HEK293 (cell line): ENCODE data around the gene RNF224.

ENCODE experiments used
- CTCF ChIA-PET: fragments of 350-600 bp; formaldehyde crosslinking; extraction: SDS; loops from one replicate; lab custom pipeline; 2021; ENCODE audit warnings: antibody characterized with exemption; lab: Yijun Ruan, JAX
- POLR2A ChIA-PET: fragments of 300-600 bp; formaldehyde crosslinking; extraction: SDS; loops from one replicate; lab custom pipeline; 2020; ENCODE audit warnings: antibody characterized with exemption, inconsistent platforms; lab: Yijun Ruan, JAX
- H3K27ac ChIP-seq: fragments of 200-500 bp; sonication (Bioruptor generic); 2 replicates; pipeline ENCODE4 v1.5.1; 2014; ENCODE audit warnings: low read depth, low read length, control low read depth, inconsistent platforms; ENCODE audit errors: extremely low read depth
- H3K36me3 ChIP-seq, 2 experiments: fragments of 200-500 bp in 1 of 2; sonication (Bioruptor generic) in 1 of 2; 1 replicate in 1 of 2; 2 replicates in 1 of 2; pipeline ENCODE4 v1.5.1; 2014 to 2017; ENCODE audit warnings: inconsistent platforms in 2 of 2, low read length in 2 of 2; ENCODE audit not compliant: control insufficient read depth in 2 of 2, insufficient read depth in 1 of 2
- H3K4me1 ChIP-seq: fragments of 200-500 bp; sonication (Bioruptor generic); 2 replicates; pipeline ENCODE4 v1.5.1; 2014; ENCODE audit warnings: mild to moderate bottlenecking, low read length, inconsistent platforms; ENCODE audit not compliant: control insufficient read depth, insufficient read depth
- H3K4me3 ChIP-seq: 2 replicates; pipeline ENCODE4 v1.5.1; 2011; ENCODE audit warnings: low read depth, mild to moderate bottlenecking, control low read depth, low read length, moderate library complexity
- H3K9me3 ChIP-seq: fragments of 200-500 bp; sonication (Bioruptor generic); 2 replicates; pipeline ENCODE4 v1.5.1; 2014; ENCODE audit warnings: low read depth, low read length, inconsistent platforms; ENCODE audit not compliant: control insufficient read depth, insufficient read depth
- FEZF1 ChIP-seq: fragments of 450-650 bp; formaldehyde crosslinking; IDR thresholded peaks from 2 replicates; pipeline ENCODE4 v1.5.1; 2016; ENCODE audit warnings: missing biosample characterization, missing genetic modification characterization
- GLI4 ChIP-seq: fragments of 450-650 bp; formaldehyde crosslinking; IDR thresholded peaks from 2 replicates; pipeline ENCODE4 v1.5.1; 2016; ENCODE audit warnings: missing biosample characterization, missing genetic modification characterization
- HOXD13 ChIP-seq: sonication (generic); formaldehyde crosslinking; IDR thresholded peaks from 2 replicates; pipeline ENCODE4 v1.8.0; 2022; ENCODE audit warnings: missing genetic modification reagents, borderline replicate concordance
- KLF1 ChIP-seq: fragments of 450-650 bp; formaldehyde crosslinking; IDR thresholded peaks from 2 replicates; pipeline ENCODE4 v1.5.1; 2016; ENCODE audit warnings: missing biosample characterization, missing genetic modification characterization
- KLF10 ChIP-seq: fragments of 450-650 bp; IDR thresholded peaks from 2 replicates; pipeline ENCODE4 v1.5.1; 2018; ENCODE audit warnings: missing biosample characterization, mild to moderate bottlenecking, missing genetic modification characterization
- KLF9 ChIP-seq: fragments of 450-650 bp; formaldehyde crosslinking; IDR thresholded peaks from 2 replicates; pipeline ENCODE4 v1.5.1; 2016; ENCODE audit warnings: missing biosample characterization, missing genetic modification characterization, low read depth
- SCRT2 ChIP-seq: fragments of 450-650 bp; formaldehyde crosslinking; IDR thresholded peaks from 2 replicates; pipeline ENCODE4 v1.5.1; 2016; ENCODE audit warnings: missing biosample characterization, missing genetic modification characterization
- WT1 ChIP-seq: fragments of 450-650 bp; formaldehyde crosslinking; IDR thresholded peaks from 2 replicates; pipeline ENCODE4 v1.5.1; 2016; ENCODE audit warnings: missing biosample characterization, missing genetic modification characterization
- ZBTB17 ChIP-seq: fragments of 450-650 bp; formaldehyde crosslinking; IDR thresholded peaks from 2 replicates; pipeline ENCODE4 v1.5.1; 2016; ENCODE audit warnings: missing biosample characterization, missing genetic modification characterization
- ZFHX2 ChIP-seq: fragments of 450-650 bp; formaldehyde crosslinking; conservative IDR thresholded peaks from 2 replicates; pipeline ENCODE4 v1.5.1; 2016; ENCODE audit warnings: missing biosample characterization, missing genetic modification characterization
- ZIC2 ChIP-seq: fragments of 450-650 bp; formaldehyde crosslinking; IDR thresholded peaks from 2 replicates; pipeline ENCODE4 v1.5.1; 2016; ENCODE audit warnings: missing biosample characterization, missing genetic modification characterization
- ZNF112 ChIP-seq: fragments of 450-650 bp; formaldehyde crosslinking; IDR thresholded peaks from 2 replicates; pipeline ENCODE4 v1.5.0; 2017; ENCODE audit warnings: missing biosample characterization, missing genetic modification characterization
- ZNF133 ChIP-seq: fragments of 450-650 bp; formaldehyde crosslinking; IDR thresholded peaks from 2 replicates; pipeline ENCODE4 v1.5.1; 2016; ENCODE audit warnings: missing biosample characterization, missing genetic modification characterization
- ZNF155 ChIP-seq: fragments of 450-650 bp; formaldehyde crosslinking; IDR thresholded peaks from 2 replicates; pipeline ENCODE4 v1.5.1; 2016; ENCODE audit warnings: missing biosample characterization, missing genetic modification characterization
- ZNF19 ChIP-seq: fragments of 450-650 bp; formaldehyde crosslinking; IDR thresholded peaks from 2 replicates; pipeline ENCODE4; 2016; ENCODE audit warnings: missing biosample characterization, missing genetic modification characterization, low read depth
- ZNF302 ChIP-seq: fragments of 450-650 bp; formaldehyde crosslinking; IDR thresholded peaks from 2 replicates; pipeline ENCODE4 v1.5.1; 2016; ENCODE audit warnings: missing biosample characterization, missing genetic modification characterization, low read depth
- ZNF311 ChIP-seq: fragments of 450-650 bp; formaldehyde crosslinking; IDR thresholded peaks from 2 replicates; pipeline ENCODE4 v1.5.1; 2017; ENCODE audit warnings: missing biosample characterization, missing genetic modification characterization, borderline replicate concordance
- ZNF335 ChIP-seq: fragments of 450-650 bp; formaldehyde crosslinking; conservative IDR thresholded peaks from 2 replicates; pipeline ENCODE4 v1.5.1; 2016; ENCODE audit warnings: missing biosample characterization, missing genetic modification characterization
- ZNF350 ChIP-seq: fragments of 450-650 bp; formaldehyde crosslinking; IDR thresholded peaks from 2 replicates; pipeline ENCODE4 v1.5.0; 2017; ENCODE audit warnings: missing biosample characterization, mild to moderate bottlenecking, missing genetic modification characterization
- ZNF521 ChIP-seq: fragments of 450-650 bp; formaldehyde crosslinking; IDR thresholded peaks from 2 replicates; pipeline ENCODE4 v1.5.1; 2017; ENCODE audit warnings: missing biosample characterization, mild to moderate bottlenecking, missing genetic modification characterization
- ZNF555 ChIP-seq: fragments of 450-650 bp; formaldehyde crosslinking; conservative IDR thresholded peaks from 2 replicates; pipeline ENCODE4 v1.5.1; 2017; ENCODE audit warnings: missing biosample characterization, mild to moderate bottlenecking, missing genetic modification characterization, inconsistent platforms
- ZNF558 ChIP-seq: fragments of 450-650 bp; formaldehyde crosslinking; IDR thresholded peaks from 2 replicates; pipeline ENCODE4 v1.5.1; 2016; ENCODE audit warnings: missing biosample characterization, missing genetic modification characterization
- ZNF600 ChIP-seq: fragments of 450-650 bp; formaldehyde crosslinking; IDR thresholded peaks from 2 replicates; pipeline ENCODE4 v1.5.1; 2016; ENCODE audit warnings: missing biosample characterization, missing genetic modification characterization
- ZNF624 ChIP-seq: fragments of 450-650 bp; formaldehyde crosslinking; IDR thresholded peaks from 2 replicates; pipeline ENCODE4 v1.5.1; 2017; ENCODE audit warnings: missing biosample characterization, missing genetic modification characterization
- ZNF777 ChIP-seq: fragments of 450-650 bp; formaldehyde crosslinking; IDR thresholded peaks from 2 replicates; pipeline ENCODE4 v1.5.1; 2017; ENCODE audit warnings: missing biosample characterization, missing genetic modification characterization, borderline replicate concordance
- ZSCAN16 ChIP-seq: fragments of 450-650 bp; formaldehyde crosslinking; IDR thresholded peaks from 2 replicates; pipeline ENCODE4 v1.5.1; 2016; ENCODE audit warnings: missing biosample characterization, missing genetic modification characterization
- TF ChIP-seq, protein P1 (sequence below): fragments of 450-650 bp; formaldehyde crosslinking; IDR thresholded peaks from 2 replicates; pipeline ENCODE4 v1.5.1; 2017; ENCODE audit warnings: missing biosample characterization, missing genetic modification characterization
- TF ChIP-seq, protein P2 (sequence below): fragments of 450-650 bp; formaldehyde crosslinking; IDR thresholded peaks from 2 replicates; pipeline ENCODE4 v1.5.1; 2016; ENCODE audit warnings: missing biosample characterization, missing genetic modification characterization
- TF ChIP-seq, protein P3 (sequence below): fragments of 450-650 bp; IDR thresholded peaks from 2 replicates; pipeline ENCODE4 v1.5.1; 2018; ENCODE audit warnings: missing biosample characterization, mild to moderate bottlenecking, missing genetic modification characterization
- TF ChIP-seq, protein P4 (sequence below): fragments of 450-650 bp; formaldehyde crosslinking; IDR thresholded peaks from 2 replicates; pipeline ENCODE4 v1.5.1; 2016; ENCODE audit warnings: missing biosample characterization, missing genetic modification characterization, borderline replicate concordance

The RNF224 gene

GRCh38 chr9:137243626-137244485, 16.6 kb downstream of the RNF224 start (continued):
- TF ChIP-seq ZNF600 (tag by site-specific recombination) (0 out of 2 replicates have a peak, but pooled peaks have one; percentile 40), ZNF19 (no peak), ZNF350 (tag by site-specific recombination) (no peak), ZNF112 (no peak), HOXD13 (no peak), KLF10 (tag by site-specific recombination) (0 out of 2 replicates have a peak, but pooled peaks have one; percentile 22), ZNF311 (no peak), ZNF555 (tag by site-specific recombination) (no peak), ZNF133 (tag by site-specific recombination) (no peak), ZBTB17 (tag by site-specific recombination) (no peak), ZSCAN16 (tag by site-specific recombination) (no peak), ZFHX2 (no peak), ZNF624 (tag by site-specific recombination) (no peak)
- TF ChIP-seq, protein P1, sequence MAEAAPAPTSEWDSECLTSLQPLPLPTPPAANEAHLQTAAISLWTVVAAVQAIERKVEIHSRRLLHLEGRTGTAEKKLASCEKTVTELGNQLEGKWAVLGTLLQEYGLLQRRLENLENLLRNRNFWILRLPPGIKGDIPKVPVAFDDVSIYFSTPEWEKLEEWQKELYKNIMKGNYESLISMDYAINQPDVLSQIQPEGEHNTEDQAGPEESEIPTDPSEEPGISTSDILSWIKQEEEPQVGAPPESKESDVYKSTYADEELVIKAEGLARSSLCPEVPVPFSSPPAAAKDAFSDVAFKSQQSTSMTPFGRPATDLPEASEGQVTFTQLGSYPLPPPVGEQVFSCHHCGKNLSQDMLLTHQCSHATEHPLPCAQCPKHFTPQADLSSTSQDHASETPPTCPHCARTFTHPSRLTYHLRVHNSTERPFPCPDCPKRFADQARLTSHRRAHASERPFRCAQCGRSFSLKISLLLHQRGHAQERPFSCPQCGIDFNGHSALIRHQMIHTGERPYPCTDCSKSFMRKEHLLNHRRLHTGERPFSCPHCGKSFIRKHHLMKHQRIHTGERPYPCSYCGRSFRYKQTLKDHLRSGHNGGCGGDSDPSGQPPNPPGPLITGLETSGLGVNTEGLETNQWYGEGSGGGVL (tag by site-specific recombination) = peak; percentile 34; the same call in 1 of the 2 replicates
- TF ChIP-seq, protein P2, sequence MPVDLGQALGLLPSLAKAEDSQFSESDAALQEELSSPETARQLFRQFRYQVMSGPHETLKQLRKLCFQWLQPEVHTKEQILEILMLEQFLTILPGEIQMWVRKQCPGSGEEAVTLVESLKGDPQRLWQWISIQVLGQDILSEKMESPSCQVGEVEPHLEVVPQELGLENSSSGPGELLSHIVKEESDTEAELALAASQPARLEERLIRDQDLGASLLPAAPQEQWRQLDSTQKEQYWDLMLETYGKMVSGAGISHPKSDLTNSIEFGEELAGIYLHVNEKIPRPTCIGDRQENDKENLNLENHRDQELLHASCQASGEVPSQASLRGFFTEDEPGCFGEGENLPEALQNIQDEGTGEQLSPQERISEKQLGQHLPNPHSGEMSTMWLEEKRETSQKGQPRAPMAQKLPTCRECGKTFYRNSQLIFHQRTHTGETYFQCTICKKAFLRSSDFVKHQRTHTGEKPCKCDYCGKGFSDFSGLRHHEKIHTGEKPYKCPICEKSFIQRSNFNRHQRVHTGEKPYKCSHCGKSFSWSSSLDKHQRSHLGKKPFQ = 0 out of 2 replicates have a peak, but pooled peaks have one; percentile 81
- TF ChIP-seq, protein P3, sequence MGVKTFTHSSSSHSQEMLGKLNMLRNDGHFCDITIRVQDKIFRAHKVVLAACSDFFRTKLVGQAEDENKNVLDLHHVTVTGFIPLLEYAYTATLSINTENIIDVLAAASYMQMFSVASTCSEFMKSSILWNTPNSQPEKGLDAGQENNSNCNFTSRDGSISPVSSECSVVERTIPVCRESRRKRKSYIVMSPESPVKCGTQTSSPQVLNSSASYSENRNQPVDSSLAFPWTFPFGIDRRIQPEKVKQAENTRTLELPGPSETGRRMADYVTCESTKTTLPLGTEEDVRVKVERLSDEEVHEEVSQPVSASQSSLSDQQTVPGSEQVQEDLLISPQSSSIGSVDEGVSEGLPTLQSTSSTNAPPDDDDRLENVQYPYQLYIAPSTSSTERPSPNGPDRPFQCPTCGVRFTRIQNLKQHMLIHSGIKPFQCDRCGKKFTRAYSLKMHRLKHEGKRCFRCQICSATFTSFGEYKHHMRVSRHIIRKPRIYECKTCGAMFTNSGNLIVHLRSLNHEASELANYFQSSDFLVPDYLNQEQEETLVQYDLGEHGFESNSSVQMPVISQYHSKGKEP (tag by site-specific recombination) = no peak; the same call in 1 of the 2 replicates

- CTCF ChIA-PET = interaction anchor here (0.6 to 3.6 kb wide), 4 partner anchors 8 to 208 kb away, joined by 5 to 29 read pairs (median 11); partner anchors contain the start of gene NELFB
- POLR2A ChIA-PET = interaction anchor here (0.9 to 11.5 kb wide), 12 partner anchors 8 to 454 kb away, joined by 3 to 336 read pairs (median 7); partner anchors contain the start of genes CYSRT1, MAN1B1, NELFB and RNF208
- Histone ChIP-seq H3K36me3 (peaks cover 0 to 26% of the 10 kb centered on the region in 2 experiments; a peak in 1 of 3 replicates), H3K9me3 (no peaks in the 10 kb centered on the region), H3K27ac (no peak overlapping the region), H3K4me3 (no peak overlapping the region), H3K4me1 (0 out of 2 replicates have a peak, but pooled peaks cover 3% of the 10 kb centered on the region)
- TF ChIP-seq, protein P4, sequence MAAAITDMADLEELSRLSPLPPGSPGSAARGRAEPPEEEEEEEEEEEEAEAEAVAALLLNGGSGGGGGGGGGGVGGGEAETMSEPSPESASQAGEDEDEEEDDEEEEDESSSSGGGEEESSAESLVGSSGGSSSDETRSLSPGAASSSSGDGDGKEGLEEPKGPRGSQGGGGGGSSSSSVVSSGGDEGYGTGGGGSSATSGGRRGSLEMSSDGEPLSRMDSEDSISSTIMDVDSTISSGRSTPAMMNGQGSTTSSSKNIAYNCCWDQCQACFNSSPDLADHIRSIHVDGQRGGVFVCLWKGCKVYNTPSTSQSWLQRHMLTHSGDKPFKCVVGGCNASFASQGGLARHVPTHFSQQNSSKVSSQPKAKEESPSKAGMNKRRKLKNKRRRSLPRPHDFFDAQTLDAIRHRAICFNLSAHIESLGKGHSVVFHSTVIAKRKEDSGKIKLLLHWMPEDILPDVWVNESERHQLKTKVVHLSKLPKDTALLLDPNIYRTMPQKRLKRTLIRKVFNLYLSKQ (tag by site-specific recombination) = no peak
- TF ChIP-seq ZNF777 (tag by site-specific recombination) (no peak), KLF9 (tag by site-specific recombination) (peak; percentile 50), ZNF335 (tag by site-specific recombination) (peak; percentile 39), WT1 (tag by site-specific recombination) (no peak), FEZF1 (tag by site-specific recombination) (no peak), ZNF521 (tag by site-specific recombination) (no peak), KLF1 (tag by site-specific recombination) (peak; percentile 34; the same call in 1 of the 2 replicates), ZIC2 (tag by site-specific recombination) (peak; percentile 1), ZNF302 (tag by site-specific recombination) (no peak), SCRT2 (no peak), ZNF558 (tag by site-specific recombination) (no peak), GLI4 (no peak), ZNF155 (tag by site-specific recombination) (no peak)
Observed at GRCh38 chr9:137244486-137245449, 17.5 kb downstream of the RNF224 start.
